T-helper 1 cell (primary cell): ENCODE measurements around the gene CDC37.
A peak's percentile ranks its signal among the peaks of the same experiment; 100 is the strongest.
"Not testable (repeated sequence)": the region's sequence is repeated elsewhere in the genome, so short reads cannot be mapped to it uniquely, and the experiment has no call there.

Experiments used
- DNase-seq, 5 donors: peaks; one replicate each; pipeline ENCODE4 v3.0.0-alpha.2; 2012 to 2020

The CDC37 gene

DNA sequence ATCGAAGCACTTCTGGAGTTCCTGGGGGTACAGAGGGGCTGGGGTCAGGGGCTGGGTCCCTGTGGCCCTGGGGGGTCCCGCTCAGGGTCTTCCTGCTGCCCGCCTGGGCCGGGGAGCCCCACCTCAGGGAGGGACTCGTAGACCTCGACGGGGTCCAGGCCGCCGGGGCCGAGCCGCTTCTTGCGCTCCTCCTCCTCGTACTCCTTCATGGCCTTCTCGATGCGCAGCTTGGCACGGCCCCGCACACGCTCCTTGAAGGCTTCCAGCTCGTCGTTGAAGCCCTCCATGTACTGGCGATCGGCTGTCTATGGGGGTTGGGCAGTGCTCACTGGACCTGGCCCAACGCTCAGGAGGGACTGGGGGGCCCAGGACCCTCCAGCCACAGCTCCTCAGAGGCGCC, 10.2 kb downstream of the CDC37 start:
- DNase-seq: no peak

DNA sequence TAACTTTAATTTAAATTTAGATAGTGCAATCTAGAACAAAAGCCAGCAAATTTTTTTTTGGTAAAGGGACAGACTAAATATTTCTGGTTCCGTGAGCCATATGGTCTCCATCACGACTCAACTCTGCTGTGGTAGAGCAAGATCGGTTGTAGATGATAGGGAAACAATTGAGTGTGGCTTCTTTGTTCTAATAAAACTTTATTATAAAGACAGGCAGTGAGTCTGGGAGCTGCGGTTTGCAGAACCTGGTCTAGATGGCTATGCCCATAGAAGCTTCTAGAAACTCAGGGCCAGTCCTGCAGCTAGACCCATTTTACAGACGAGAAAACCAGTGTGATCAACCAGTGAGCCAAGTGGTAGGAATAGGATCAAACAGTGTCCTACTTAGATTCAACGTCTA, 11.2 kb downstream of the CDC37 start:
- no peak for DNase-seq

DNA sequence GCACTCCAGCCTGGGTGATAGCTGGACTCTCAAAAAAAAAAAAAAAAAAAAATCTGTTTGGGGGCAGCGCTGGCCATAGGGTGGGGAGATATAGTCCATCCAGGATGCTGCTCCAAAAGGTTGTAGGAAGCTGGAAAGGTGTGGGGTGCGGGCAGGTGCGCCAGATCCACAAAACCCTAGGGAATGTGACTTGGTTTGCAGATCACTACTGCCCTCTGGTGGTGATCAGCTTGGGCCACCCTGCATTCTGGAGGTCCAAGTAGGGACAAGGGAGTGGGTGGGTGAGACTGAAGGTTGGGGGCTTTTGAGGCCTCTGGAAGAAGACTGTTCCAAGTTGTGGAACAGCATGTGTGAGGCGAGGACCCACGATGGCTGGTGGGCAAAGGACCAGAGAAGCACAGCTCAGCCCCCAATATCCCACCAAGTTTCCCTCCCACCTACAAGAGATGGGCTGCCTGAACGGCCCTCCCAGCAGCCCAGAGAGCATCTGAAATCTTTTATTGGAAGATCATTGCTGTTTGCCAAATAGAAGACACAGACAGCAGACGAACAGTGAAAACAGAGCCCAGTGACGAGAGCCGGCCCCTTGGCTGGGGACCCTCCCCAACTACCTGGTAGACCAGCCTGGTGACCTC, 12.6 kb downstream of the CDC37 start:
- peak; percentile 31 to 67 (median 55) for DNase-seq

DNA sequence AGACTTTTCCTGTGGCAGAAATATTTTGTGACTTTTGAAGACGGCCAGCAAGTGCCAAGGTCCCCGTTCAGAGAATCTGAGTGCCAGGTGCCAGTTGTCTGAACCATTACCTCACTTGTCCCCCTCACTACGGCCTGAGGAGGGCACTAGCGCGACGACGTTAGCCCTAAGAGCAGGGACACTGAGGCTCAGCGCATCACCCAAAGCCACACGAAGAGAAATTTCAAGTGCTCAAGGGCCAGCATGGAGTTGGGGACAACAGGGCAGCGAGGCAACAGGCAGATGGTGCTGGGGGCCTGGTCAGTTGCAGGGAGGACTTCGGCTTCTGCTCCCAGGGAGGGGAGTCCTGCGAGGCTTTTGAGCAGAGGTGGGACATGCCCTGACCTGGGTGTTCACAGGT, 13.5 kb downstream of the CDC37 start:
- no peak for DNase-seq

DNA sequence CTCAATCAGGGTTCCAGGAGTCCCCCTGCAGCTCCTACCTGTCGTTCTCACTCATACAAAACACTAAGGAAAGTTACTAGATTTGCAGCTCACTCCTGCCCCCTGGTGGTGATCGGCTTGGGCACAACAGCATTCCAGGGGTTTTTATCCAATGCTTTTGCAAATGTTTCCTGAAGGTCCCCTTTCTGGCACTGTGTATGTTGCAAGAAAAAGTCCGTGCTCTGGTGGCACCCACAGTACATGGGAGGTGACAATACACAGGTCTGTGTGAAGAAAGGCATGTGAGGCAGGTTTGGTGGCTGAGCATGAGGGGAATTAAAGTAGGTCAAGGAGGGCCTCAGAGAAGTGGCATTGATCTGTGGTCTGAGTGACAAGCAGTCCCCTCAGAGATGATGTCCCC, 14.4 kb downstream of the CDC37 start:
- peak; percentile 49 to 84 (median 66) for DNase-seq

DNA sequence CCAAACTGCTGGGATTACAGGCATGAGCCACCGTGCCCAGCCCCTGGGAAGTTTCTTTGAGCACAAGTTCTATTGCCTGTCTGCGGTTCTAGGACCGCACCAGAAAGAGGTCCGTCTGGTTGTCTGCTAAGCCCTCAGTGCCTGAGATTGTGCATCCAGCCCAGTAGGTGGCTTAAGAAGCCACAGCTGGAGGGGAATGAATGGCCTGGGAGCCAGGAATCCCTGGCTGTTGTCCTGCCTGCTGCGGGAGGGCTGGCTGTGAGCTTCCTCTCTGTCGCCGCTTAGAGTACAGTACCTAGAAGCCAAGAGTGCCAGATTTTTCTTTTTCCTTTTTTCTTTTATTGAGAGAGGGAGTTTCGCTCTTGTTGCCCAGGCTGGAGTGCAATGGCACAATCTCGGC, 18.8 kb downstream of the CDC37 start:
- DNase-seq: no peak

DNA sequence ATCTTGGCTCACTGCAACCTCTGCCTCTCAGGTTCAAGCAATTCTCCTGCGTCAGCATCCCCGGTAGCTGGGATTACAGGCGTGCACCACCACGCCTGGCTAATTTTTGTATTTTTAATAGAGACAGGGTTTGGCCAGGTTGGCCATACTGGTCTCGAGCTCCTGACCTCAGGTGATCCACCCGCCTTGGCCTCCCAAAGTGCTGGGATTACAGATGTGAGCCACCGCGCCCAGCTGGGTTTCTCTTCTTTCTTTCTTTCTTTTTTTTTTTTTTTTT, 20.2 kb downstream of the CDC37 start:
- not testable (repeated sequence) for DNase-seq

DNA sequence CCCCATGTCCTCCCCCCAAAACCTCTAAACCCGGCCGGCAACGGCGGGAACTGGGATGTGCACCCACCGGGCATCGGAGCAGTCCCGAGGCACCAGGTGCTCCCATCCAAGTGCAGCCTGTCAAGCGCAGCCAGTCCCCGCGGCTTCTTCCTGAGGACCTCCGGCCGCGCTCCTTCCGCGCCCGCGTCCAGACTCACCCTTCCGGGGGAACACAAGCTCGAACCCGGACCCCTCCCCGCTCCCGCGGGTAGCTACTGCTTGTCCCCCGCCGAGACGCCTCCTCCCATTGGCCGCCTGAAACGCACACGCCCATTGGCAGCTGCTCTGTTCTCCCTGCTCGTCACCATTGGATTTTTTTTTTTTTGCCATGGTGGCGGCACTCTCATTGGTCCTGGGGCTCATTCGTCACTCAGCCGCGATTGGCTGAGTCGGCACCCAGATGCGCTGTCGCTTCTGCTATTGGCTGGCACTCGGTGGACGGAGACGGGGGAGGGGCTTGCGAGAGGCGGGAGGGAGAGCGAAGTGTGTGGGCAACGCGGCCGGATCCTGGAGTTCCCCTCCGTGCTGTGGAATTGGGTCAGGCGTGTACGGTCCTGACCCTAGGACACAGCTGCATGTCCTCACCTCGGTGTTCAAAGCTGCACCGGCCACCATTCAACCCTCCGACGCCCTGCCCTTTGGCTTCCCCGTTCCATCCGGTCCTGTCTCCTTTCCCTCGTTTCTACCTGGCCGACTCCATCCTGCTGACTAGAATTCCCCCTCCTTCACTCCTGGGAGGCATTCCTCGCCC, 22.8 kb downstream of the CDC37 start, which contains the start of gene TYK2:
TYK2 (minus strand) TSS at position 260 of the 790 bp plus-strand sequence. CDS start 2,166 bp downstream, outside the sequence.
- DNase-seq: peak; percentile 91 to 99 (median 92)

DNA sequence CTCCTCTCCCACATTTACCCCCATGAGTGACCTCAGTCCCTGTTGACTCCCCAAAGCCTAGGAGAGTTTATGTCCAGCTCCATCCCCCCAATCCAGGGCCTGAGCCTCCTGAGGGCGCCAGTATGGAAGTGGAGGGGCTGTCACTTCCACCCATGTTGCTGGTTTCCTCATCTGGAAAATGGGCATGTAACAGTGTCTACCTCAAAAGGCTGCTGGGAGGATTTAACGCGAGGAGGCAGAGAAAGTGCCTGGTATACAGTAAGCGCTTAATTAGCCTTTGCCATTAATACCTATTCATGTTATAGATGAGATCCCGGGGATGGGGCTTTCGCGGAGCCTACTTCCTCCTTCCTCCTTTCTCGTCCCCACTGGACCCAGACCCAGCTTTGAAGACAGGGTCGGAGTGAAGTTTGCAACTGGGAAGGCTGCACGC, 23.4 kb downstream of the CDC37 start:
- DNase-seq: no peak

DNA sequence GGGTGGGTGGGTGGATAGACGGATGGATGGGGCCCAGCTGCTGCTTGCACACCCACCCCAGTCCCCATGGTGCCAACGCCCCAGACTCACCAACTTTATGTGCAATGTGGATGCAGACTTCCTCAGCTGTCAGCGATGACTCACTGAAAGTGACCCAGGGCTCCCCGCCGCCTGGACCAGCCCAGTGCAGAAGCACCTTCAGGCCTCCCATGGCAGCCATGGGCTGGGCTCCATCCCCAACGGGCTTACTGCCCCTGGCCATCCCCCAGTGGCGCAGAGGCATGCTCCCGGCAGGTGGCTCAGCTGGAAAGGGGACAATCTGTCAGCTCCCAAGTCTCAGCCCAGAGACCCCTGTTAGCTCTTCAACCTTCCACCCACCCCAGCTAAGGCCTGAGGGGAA, 25.2 kb downstream of the CDC37 start:
- no peak for DNase-seq

DNA sequence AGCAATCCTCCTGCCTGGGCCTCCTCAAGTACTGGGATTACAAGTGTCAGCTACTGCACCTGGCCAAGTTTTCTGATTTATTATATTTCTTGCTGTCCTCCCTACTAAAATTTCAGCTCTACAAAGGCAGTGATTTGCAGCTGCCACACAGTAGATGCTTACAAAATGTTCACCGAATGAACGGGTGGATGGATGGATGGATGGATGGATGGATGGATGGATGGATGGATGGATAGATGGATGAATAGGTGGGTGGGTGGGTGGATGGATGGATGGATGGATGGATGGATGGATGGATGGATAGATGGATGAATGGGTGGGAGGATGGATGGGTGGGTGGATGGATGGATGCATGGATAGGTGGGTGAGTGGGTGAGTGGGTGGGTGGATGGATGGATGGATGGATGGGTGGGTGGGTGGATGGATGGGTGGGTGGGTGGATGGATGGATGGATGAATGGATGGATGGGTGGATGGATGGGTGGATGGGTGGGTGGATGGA, 26.2 kb downstream of the CDC37 start:
- DNase-seq: not testable (repeated sequence)

DNA sequence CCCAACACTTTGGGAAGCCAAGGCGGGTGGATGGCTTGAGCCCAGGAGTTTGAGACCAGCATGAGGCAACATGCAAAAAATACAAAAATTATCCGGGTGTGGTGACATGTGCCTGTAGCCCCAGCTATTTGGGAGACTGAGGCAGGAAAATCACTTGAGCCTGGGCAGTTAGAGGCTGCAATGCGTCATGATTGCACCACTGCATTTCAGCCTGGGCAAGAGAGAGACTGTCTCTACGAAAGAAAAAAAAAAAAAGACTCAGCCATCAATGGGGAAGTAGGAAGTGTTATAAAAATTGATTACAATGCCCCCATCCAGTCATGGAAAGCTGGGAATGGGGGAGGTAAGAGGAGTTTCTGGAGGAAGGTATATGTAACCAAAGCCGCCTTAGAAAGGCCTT, 28.4 kb downstream of the CDC37 start:
- DNase-seq: no peak

DNA sequence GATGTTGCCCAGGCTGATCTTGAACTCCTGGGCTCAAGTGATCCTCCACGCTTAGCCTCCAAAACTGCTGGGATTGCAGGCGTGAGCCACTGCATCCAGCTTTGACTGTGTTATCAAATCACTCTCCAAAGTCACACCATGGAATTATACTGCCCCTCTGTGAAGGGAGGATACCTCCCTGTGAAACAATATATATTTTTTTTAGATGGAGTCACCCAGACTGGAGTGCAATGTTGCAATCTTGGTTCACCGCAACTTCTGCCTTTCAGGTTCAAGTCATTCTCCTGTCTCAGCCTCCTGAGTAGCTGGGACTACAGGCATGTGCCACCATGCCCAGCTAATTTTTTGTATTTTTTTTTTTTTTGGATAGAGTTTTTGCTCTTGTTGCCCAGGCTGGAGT, 30.7 kb downstream of the CDC37 start:
- DNase-seq: no peak

DNA sequence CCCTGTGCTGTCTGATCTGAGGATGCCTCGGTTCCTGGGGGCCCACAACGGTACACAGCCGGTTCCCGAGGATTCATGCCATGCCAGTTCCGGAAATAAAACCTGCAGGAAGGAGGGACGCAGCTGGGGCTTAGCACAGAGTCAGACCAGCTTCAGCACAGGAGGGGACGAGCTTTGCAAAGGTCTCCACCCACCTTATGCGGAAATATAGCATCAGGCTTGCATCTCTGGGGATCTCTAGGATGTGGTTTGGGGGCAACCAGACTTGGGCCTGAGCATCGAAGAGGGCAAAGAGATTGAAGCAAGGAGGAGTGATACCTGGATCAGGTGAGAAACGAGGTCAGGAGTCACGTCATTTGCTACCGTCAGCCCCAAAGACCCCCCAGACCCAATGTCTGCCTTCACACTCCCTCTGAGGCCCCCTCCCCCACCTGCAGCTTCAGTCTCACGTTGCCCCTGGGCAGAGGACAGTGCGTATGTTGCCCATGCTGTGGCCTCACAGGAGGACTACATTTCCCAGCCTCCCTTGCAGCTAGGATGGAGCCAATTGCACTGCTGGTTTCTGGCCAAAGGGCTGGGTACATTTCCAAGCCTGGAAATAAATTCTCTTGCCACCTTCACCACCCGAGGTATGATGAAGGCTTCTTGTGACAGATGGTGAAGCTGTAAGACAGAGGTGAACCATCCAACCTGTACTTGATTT, 35.1 kb downstream of the CDC37 start:
- no peak for DNase-seq

DNA sequence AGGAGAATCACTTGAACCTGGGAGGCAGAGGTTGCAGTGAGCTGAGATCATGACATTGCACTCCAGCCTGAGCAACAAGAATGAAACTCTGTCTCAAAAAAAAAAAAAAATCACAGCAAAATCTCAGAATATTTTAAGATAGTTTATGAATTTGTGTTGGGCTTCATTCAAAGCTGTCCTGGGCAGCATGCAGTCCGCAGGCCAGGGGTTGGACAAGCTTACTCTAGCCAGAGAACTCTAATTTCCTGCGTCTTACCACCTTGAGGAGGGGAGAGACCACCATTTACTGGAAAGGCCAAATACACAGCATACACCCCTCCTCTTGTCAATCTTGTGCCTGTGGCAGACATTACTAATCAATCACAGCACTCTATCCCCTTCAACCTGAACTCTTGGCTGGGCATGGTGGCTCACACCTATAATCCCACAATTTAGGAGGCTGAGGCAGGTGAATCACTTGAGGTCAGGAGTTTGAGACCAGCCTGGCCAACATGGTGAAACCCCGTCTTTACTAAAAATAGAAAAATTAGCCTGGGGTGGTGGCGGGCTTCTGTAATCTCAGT, 36.3 kb downstream of the CDC37 start:
- DNase-seq: not testable (repeated sequence)

DNA sequence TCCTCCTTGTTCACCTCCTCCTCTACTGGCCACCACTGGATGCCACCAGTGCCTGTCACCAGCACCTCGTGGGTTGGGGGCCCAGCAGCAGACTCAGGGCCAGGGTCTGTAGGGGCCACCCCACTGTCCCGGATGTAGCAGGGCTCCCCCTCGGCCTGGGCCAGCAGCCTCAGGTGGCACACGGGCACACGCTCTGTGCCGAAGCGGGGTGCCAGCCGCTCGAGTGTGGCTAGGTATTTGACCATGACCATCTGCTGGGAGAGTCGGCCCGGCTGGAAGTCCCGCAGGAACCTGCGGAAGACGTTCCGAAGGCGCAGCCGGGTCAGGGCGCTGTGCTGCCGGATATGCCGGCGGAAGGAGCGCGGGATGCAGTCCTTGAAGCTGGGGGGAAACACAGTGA, 37.8 kb downstream of the CDC37 start:
- DNase-seq: no peak

DNA sequence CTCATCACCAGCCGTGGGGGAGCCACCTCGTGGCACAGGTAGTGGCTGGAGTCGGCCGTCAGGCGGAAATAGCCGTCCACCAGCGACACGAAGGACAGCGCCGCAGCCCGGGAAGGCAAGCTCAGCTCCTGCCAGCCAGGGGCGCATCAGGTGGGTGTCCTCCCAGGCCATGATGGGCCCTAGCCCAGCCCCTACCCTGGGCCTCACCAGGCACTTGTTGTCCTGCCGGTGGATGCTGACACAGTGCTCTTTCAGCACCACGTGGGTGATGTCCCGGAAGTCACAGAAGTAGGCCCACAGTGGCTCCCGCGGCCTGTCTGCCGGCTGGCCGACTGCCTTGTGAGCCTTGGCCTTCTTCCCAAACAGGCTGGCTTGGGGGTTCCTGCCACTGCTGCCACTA, 38.7 kb downstream of the CDC37 start:
- DNase-seq: no peak

DNA sequence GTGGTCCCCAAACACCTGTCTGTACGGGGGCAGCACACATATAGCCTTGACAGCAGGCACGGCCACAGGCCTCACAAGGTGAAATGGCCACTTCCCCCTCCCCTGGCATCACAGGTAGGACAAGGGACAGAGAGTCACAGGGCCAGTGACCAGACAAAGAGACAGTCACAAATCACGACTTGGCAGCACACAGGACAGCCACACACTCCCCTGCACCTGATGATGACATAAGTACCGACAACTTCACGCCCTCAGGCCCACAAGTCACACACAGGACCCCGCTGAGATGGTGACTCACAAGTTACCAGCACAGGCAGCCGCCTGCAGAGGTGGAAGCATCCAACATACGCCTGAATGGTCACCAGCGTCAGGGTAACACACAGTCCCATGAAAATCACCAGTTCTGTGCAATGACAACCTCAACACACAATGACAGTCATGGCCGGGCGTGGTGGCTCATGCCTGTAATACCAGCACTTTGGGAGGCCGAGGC, 39.5 kb downstream of the CDC37 start:
- no peak for DNase-seq

DNA sequence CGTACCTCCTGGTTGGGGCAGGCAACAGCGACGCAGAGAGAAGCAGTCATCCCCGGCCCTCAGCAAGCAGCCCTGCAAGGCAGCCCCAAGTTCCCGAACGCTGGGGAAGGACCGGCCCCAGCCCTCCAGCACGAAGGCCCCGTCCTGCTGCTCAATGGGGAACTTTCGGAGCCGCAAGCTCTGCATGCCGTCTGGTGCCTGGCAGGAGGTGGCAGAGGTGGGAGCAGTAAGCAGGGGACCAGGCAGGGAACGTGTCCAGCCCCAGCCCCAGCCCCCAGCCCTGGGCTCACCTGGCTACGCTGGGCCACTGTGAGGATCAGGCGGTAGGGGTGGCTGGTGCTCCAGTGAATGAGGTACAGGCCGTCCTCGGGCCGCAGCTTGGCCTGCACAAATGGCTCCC, 41.1 kb downstream of the CDC37 start:
- DNase-seq: no peak

DNA sequence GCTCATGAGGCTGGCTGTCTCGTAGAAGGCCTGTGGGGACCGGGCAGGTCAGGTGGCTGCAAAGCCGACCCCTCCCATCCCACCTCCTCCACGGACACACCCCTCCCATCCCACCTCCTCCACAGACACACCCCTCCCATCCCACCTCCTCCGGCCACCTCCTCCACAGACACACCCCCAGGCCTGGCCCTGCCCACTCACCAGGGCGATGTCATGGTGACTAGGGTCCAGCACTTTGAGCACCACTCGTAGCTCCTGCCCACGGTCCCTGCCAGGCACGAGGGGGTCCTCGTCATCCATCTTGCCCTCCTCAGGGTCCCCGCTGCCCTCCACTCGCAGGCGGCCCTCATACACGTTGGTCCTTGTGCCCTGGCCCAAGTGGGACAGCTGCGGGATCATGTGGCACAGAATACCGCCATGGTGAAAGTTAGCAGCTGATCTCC, 41.8 kb downstream of the CDC37 start:
- DNase-seq: no peak

DNA sequence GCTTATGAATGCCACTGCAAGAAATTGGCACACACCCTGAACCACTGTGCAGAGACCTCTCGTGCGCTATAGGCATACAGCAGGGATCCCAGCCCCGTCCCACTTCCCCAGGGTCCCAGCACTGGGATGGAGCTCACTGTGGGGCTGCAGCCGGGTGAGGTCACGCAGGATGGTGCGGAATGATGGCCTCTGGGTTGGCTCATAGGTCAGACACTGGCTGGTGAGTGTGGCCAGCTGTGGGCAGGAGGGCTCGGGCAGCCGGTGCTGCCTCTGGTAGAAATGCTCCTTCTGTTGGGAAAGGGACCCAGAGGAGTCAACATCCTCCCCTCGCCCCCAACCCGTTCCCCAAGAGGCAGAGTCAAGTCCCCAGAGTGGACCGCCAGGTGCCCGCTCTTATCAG, 46.9 kb downstream of the CDC37 start:
- no peak for DNase-seq

DNA sequence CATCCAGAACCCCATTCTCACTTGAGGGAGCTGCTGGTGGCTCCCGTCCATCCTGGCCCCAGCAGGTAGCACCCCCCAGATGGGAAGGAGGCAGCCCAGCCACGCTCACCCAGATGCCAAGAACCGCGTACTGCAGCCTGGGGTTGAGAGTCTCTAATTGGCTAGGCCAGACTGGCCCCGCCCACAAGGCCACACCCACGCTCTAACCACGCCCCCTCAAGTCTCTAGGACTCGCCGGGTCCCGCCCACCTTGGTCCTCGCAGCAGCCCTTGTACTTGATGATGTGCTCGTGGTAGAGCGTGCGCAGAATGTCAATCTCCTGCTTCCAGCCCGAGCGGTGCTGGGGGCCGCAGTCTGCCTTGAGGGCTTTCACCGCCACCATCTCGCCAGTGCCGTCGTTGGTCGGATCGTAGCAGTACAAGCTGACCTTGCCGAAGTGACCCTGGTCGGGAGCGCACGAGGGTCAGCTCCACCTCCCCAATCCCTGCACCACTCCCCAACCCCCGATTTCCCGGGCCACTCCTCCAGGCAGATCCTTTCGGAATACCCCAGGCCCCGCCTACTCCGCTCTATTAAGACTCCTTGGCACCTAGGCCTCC, 49.5 kb downstream of the CDC37 start:
- DNase-seq: peak in 2 of 5 donors; percentile 21 to 27
